ENCODE data around the gene PIAS4.

PIAS4 gene

GRCh38 chr19:4015705-4016402 lies 8.3 kb downstream of the PIAS4 start:
- H3K4me3 ChIP-seq (ENCODE audit: low read depth, low read length): no peak overlapping the region
- no peak for DNase-seq (ENCODE audit: low read depth)
- TF ChIP-seq CTCF (IDR thresholded peaks at IDR 0.05; ENCODE audit: insufficient read depth, low read depth, low read length, missing control alignments): no peak

GRCh38 chr19:4016486-4016885 lies 8.9 kb downstream of the PIAS4 start:
- DNase-seq (ENCODE audit: low read depth): no peak
- no peak for TF ChIP-seq CTCF (IDR thresholded peaks at IDR 0.05; ENCODE audit: insufficient read depth, low read depth, low read length, missing control alignments)

DNA sequence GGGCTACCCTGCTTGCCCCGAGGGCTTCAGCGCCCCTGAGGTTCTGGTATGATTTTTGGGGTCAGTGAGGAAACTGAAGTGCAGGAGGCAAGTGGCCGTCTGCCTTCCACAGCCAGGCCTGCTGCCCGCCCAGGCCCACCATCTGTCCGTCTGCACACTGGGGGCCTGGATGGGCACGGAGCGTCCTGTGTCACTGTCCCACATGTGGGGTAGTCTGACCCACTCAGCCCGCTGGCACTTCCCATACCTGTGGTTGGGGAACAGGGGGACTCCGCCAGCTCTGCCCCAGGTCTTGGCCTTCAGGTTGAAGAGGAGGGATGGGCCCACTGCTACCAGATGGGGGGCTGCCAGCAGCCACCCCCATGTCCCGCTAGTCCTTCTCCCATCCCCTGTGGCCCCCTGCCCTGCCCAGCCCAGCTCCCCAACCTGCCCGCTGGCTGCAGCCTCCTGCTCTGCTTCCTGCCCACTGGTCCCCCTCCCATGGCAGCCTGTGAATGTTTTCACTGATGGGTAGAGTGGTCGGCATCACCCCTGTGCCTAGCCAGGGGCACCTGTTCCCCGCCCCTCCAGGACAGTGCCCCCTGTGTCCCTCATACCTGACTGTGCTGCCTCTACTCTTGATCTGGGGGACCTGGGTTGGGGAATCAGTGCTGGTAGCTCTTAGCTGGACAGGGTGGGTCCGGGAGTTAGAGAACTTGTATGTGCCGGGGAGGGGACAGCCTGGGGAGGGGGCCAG lies 9.5 kb downstream of the PIAS4 start:
- no peak overlapping the region for H3K4me3 ChIP-seq (ENCODE audit: low read depth, low read length)
- no peak for DNase-seq (ENCODE audit: low read depth)
- TF ChIP-seq CTCF (IDR thresholded peaks at IDR 0.05; ENCODE audit: insufficient read depth, low read depth, low read length, missing control alignments): no peak

More at GRCh38 chr19:4016486-4016885, 8.9 kb downstream of the PIAS4 start:
- no peak overlapping the region for H3K4me3 ChIP-seq (ENCODE audit: low read depth, low read length)

DNA sequence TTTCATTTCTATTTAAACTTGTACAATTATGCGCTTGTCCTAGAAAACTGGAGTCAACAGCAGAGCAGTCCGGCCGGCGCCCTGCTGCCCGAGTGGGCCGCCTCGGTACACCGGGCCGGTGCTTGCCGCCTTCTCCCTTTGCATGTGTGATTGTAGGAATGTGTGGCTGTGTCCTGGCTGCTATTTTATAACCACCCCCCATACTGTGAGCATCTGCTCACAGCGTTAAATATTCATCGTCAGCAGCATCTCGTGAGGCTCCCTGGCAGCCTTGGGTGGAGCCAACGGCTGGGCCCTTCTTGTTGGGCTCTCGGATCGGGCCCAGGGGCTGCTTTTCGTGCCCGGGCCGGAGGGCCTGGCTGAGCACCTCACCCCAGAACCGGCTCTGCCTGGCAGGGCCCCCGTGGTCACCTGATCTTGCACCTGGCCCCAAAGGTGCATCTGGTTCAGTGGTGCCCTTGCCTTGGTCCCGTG lies 10.6 kb downstream of the PIAS4 start:
- no peak for TF ChIP-seq CTCF (IDR thresholded peaks at IDR 0.05; ENCODE audit: insufficient read depth, low read depth, low read length, missing control alignments)

DNA sequence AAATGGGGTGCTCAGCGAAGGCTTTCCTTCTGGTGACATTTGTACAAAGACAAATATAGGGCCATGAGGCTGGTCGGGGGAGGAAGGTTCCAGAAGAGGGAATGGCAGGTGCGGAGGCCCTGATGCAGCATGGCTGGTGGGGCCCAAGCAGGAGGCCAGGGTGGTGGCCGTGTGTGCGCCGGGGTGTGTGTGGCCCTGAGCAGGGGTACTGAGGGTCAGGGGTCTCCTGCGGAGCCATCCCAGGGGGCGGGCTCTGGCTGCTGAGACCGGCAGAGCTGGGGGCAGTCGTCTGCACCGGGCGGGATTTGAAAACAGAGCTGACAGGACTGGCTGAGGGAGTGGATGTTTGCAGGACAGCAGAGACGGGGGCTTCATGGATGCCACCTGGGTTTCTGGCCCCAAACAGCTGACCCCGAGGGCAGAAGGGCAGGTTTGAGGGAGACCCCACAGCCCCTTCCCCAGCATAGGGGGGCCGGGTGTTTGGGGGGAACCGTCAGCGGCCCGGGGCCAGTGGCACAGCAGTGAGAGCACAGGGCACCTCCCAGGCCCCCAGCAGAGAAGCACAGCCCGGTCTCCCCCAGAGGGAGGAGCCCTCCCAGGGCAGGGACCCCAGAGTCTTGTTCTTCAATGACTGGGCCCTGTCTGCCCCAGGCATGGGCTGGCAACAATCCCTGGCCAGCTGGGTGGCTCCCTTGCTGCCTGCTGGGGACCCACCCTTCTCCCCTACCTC lies 11.4 kb downstream of the PIAS4 start:
- DNase-seq (ENCODE audit: low read depth): no peak
- no peak for TF ChIP-seq CTCF (IDR thresholded peaks at IDR 0.05; ENCODE audit: insufficient read depth, low read depth, low read length, missing control alignments)

More for the DNA sequence above, 10.6 kb downstream of the PIAS4 start:
- DNase-seq (ENCODE audit: low read depth): no peak
- no peak overlapping the region for H3K4me3 ChIP-seq (ENCODE audit: low read depth, low read length)

DNA sequence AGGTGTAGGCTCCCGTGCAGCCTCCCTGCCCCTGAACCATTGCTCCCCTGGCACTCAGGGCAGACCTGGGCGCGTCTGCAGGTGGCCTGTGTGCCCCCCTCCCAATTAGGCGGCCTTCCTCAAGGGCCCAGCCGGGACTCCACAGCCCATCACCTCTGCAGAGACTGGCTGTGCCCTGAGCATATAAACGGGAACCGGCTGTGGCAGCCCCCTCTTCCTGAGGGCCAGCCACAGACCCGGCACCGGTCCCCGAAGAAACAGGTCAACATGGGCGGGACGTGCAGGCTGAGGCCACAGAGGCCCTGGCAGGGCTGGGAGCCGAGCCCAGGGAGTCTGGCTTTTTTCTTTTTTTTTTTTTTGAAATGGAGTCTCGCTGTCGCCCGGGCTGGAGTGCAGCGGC lies 12.0 kb downstream of the PIAS4 start:
- H3K4me3 ChIP-seq (ENCODE audit: low read depth, low read length): no peak overlapping the region
- TF ChIP-seq CTCF (IDR thresholded peaks at IDR 0.05; ENCODE audit: insufficient read depth, low read depth, low read length, missing control alignments): no peak
- DNase-seq (ENCODE audit: low read depth): no peak

More for the DNA sequence above, 11.4 kb downstream of the PIAS4 start:
- H3K4me3 ChIP-seq (ENCODE audit: low read depth, low read length): no peak overlapping the region
